ENCODE results near the gene ERC1.
A peak's percentile ranks its signal among the peaks of the same experiment; 100 is the strongest.
"Not testable (repeated sequence)": the region's sequence is repeated elsewhere in the genome, so short reads cannot be mapped to it uniquely, and the experiment has no call there.

The ERC1 gene

DNA sequence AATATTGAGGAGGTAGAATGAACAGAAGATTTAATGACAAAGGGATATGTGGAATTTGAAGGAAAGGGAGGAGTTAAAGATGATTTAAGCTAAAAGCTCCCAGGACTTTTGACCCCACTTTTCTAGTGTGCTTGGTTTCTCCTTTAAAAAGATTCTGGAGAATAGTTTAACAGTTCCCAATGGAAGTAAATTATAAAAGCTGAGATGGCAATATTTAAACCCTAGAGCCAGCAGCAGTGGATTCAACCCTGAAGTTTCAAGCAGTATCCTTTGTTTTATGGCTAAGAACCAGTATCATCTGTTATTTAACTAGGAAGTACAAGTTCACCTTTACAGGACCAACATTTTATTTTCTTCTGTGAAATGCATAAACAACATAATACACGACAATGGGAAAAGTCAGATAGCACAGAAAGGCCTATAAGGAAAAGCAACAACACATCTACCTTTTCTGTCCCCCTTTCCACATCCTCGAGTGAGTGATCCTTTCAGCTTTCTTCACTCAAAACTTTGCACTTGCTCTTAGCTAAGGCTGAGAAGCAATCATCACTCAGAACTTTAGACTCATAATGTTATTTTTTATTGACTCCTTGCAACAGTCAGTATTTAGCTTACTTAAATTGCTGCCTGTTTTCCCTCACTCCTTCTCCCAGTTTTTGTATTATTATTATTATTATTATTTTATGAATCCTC is 338.9 kb downstream of the ERC1 start:
- no peak for FAIRE-seq

DNA sequence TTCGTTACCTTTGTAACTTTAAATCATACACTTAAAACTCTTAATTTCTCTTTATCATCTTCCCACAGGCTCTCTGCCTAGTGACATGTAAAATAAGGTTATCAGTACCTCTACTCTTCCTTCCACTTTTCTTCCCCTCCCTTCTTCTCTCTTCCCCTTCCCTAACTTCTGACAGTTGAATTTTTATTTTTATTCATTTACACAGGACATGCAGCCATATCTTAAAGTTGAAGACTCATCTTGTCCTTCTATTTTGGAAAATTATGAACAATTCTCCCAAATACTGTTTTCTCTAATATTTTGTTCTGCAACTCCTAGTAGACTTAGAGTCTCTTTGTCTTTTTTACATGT is 339.4 kb downstream of the ERC1 start:
- FAIRE-seq, result no peak

DNA sequence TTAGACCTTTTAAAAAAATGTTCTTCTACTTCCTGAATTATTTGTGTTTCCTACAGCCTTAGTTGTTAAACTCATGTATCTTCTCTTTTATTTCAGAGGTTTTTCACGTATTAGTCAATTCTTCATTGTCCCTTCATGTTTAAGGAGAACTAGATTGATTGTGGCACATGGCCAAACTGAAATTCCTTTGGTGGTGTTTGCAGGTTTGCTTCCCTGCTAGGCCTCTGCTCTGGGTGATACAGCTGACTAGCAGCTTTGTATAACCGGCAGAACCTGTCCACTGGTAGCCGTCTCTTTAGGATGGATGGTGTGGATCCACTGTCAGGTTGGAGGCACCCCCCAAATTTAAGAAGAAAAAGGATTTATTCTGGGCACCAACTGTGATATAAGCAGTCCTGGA is 341.3 kb downstream of the ERC1 start:
- FAIRE-seq, result no peak

DNA sequence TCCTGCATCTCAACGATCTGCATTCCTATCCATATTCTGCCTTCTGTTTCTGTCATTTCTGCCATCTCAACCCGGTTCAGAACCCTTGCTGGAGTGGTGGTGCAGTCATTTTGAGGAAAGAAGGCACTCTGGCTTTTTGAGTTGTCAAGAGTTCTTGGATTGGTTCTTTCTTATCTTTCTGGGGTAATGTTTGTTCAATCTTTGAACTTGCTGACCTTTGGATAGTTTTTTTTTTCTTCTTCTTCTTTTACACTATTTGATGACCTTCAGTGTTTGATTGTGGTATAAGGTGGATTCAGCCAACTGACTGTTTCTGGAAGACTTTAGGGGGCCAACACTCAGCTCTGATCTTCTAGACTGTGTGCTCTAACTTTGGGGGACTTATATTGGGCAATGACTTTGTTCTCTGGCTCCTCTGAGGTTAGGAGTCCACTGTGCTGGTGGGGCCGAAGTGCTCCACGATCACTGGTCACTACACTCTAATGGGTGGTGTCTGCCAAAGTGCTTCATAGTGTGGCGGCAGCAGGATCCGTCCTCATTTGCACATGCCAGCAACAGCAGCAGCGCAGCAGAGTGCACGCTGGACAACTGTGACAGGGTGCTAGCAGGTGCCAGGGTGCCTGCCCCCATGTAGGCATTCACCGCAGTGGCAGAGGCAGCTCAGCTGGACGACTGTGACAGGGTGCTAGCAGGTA is 347.6 kb downstream of the ERC1 start:
- no peak for FAIRE-seq

DNA sequence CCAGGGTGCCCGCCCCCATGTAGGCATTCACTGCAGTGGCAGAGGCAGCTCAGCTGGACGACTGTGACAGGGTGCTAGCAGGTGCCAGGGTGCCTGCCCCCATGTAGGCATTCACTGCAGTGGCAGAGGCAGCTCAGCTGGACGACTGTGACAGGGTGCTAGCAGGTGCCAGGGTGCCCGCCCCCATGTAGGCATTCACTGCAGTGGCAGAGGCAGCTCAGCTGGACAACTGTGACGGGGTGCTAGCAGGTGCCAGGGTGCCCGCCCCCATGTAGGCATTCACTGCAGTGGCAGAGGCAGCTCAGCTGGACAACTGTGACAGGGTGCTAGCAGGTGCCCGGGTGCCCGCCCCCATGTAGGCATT is 348.1 kb downstream of the ERC1 start:
- FAIRE-seq, result not testable (repeated sequence)

DNA sequence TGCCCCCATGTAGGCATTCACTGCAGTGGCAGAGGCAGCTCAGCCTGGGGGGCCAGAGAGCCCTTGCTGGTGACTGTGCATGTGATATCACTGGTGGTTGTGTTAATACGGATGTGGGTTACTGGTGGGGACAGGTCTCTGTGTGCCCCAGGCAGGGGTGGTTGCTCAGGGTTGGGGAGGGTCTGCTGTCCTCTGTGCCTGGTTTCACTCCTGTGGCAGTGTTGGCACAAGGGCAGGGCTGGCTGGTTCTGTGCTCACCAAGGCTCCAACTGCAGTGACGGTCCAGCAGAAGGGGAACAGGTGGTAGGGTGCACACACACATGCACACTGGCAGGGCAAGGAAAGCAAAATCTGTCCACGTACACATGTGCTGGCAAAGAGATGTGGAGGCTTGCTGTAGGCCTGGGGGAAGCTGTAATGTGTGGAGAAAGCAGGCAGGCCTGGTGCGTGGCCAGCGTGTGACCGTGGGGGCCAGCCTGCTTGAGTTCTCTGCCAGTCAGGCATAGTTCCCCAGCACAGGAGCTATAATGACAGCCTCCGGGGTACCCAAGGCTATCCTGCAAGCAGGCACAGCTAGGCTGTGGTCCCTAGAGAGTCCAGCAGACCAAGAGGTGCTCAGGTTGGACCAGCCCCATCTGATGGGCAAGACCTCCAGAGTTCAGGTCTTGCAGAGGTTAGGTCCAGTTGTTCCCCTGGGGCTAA is 348.7 kb downstream of the ERC1 start:
- no peak for FAIRE-seq

DNA sequence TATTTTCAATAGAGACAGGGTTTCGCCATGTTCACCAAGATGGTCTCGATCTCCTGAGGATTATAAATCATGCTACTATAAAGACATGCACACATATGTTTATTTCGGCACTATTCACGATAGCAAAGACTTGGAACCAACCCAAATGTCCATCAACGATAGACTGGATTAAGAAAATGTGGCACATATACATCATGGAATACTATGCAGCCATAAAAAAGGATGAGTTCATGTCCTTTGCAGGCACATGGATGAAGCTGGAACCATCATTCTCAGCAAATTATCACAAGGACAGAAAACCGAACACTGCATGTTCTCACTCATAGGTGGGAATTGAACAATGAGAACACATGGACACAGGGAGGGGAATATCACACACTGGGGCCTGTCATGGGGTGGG is 350.2 kb downstream of the ERC1 start:
- FAIRE-seq, result not testable (repeated sequence)

DNA sequence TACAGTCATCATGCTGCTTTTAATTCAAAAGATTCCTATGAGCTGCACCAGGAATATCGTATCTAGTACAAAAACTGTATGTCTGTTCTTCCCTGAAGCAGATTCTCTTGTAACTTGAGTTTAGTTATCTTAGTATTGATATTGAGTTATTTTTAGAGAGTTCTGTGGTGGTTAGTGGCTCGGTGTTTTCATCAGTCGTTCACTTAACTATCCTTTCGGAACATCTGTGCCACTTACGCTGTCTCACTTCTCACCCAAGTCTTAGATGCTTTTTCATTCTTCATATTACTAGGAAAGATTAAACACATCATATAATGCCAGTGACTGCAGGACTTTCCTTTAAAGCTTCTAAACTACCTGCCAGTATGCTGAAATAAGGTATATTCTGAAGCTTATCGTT is 352.4 kb downstream of the ERC1 start:
- FAIRE-seq, result no peak

DNA sequence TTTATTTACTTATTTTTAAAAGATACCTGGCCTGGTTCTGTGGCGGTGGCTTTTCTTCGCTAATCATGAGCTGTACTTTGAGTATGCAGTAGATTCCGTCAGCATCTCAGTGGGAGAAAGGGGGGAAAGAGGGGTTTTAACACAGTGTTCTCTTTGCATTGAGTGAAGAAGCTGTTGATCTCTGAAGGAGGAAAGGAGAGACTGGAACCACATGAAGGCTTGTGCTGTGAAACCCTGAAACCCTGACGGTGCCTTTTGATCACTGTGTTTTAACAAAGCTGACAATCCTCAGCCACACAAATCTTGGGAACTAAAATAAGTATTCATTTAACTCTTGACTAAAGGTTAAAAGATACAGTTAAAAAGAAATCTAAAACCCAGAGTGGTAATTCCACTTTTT is 353.2 kb downstream of the ERC1 start:
- FAIRE-seq, result no peak

DNA sequence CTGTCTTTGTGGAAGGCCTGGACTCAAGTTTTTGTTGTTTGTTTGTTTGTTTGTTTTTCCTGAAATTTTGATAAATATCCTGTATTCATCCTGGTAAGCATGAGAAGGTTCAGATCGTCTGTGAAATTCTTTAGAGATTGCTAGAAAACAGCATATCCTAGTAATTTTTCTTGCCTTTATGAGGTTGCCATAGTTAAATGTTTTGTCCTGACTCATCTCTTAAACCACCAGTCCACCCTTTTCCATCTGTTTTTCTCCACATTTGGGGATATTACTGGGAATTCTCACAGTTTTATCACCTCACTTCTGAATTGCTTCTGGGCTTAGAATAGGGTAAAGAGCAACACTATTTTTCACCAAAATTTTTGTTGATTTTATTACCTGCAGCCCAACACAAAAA is 355.1 kb downstream of the ERC1 start:
- no peak for FAIRE-seq

DNA sequence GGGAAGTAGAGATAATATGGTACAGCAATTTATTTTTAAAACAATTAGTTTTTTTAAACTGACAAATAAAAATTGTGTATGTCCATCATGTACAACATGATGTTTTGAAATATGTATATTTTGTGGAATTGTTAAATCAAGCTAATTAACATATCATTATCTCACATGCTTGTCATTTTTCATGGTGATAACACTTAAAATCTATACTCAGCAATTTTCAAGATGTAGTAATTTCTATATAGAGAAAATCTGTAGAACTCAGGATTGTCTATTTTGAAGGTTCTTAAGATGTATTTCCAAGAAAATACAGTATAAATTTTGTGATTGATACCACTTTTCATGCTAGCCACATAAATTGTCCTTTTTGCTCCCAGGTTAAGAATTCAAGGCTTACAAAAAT is 356.3 kb downstream of the ERC1 start:
- no peak for FAIRE-seq

DNA sequence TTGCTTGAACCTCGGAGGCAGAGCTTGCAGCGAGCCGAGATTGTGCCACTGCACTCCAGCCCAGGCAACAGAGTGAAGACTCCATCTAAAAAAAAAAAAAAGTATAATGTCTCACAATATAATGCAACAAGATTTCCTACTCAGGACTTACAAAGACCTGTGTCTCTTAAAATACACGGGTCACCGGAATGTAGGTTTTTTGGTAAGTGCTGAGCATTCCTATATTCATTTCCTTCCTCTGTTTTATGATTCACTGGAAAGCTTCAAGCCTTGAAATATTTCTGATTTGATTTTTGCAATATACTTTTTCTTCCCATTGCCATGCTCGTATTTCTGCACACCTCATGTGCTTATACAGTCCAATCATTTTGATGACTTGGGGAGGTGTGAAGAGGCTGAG is 357.6 kb downstream of the ERC1 start:
- FAIRE-seq, result no peak

DNA sequence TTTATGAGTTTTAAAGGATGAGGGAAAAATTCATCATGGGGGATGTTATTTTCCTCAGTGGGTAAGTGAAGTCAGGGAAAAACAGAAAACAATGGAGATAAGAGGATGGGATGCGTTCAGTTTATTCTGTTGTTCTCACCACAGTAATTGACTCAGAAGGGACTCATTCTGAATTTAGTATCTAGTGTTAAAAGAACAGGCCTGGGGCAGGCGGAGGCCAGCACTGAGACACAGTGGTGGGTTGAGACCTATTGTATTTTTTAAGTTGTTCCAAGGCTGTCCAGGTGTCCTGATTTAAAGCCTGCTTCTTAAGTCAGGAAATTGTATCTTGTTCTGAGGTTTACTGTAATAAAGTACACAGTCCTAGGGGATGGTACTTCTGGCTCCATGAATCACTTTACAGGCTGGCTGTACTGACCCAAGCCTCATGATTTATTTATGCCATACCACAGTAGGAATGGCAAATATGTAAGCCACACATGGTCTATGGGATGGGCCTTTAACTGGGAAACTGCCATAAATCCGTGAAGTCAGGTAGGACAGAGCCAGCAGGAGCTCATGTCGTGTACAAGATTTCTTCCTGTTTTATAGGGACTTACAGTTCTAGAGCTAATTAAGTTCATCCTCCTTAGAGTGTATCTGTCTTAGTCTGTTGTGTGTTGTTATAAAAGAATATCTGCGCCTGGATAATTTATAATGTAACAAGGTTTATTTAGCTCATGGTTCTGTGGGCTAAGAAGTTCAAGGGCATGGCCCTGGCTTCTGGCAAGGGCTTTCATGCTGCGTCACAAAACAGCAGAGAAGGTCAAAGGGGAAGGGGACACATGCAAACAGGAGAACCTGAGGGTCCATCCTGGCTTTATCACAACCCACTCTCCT is 359.3 kb downstream of the ERC1 start:
- no peak for FAIRE-seq

DNA sequence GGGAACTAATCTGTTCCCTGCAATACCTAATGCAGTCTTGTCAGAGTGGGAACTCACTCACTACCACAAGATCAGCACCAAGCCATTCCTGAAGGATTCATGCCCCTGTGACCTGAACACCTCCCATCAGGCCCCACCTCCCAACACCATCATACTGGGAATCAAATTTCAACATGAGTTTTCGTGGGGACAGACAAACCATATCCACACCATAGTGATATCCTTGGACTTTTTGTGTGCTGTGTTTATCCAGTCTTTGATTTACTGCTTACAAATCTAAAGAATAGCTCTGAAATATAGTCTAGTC is 359.9 kb downstream of the ERC1 start:
- FAIRE-seq, result no peak

DNA sequence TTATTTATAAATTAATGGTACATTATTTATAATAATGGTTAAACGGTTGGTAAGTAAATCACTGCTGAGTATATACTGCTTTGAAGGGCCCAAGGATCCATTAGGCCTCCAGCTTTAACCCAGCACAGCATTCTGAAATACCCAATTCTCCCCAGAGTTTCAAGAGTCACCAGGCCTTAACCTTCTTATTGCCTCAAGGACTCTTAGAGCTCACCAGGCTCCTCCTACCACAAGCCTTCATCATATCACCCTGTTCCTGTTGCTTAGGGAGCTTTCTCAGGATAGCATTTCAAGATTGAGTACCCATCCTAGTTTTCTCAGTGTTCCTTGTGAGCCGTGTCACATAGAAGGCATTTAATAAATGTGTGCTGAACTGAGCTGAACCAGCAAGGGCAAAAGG is 360.9 kb downstream of the ERC1 start:
- FAIRE-seq, result no peak

DNA sequence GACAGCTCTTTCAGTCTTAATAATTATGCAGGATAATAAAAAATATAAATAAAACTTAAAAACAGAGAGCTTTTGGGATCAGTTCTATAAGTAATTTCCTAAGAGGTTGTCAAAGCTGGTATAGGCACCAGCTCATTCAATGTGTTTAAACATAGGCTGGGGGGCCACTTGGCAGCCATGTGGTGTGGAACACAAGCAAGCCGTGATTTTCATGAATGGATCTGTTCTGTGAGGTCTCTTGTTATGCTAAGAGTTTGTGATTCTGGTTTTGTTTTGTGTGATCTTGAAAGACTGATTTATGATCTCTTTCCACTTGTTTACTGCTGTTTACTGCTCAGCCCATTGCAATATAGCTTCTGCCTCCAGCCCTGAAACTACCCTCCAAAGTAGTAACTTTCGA is 362.4 kb downstream of the ERC1 start:
- no peak for FAIRE-seq

DNA sequence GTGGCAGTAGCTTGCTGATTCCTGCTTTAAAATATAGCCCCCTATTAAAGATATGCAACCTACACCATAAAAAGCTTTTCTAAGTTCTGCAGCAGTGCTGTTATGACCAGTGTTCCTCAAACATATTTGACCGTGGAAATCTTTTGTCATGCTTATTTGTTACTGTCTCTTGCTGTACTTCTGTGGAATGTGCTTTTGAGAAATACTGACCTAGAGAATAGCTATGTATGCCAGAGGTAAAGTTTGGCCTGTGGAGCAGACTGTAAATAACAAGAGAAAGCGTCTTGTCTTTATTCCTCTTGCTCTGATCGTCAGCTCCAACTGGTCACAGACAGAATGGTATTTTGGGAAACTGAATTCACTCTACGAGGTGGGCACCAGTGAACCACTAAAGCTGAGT is 364.4 kb downstream of the ERC1 start:
- no peak for FAIRE-seq

DNA sequence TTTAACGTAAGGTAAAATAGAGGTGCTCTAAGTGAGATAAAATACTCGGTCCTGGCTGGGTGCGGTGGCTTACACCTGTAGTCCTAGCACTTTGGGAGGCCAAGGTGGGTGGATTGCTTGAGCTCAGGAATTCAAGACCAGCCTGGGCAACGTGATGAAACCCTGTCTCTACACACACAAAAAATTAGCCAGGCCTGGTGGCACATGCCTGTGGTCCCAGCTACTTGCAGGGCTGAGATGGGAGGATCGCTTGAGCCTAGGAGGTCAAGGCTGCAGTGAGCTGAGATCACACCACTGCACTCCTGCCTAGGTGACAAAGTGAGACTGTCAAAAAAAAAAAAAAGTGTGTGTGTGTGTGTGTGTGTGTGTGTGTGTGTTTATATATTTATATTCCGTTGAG is 364.8 kb downstream of the ERC1 start:
- FAIRE-seq, result not testable (repeated sequence)

DNA sequence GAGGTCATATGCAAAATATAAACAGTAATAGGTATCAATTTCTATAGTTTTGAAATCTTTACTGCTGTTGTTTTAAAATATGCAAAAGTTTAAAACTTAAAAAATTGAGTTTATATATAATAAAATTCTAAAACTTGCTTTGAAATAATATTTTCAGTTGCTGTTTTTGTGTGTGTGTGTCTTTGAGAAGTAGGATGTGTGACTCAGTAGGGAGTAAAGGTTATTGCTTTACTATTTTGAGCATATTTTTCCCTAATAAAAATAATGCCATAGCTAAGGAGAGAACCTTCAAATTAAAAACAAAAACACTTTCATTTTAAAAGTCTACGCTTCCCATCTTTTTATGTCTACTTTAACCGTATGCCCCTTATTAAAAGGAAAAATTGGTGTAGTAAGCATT is 365.3 kb downstream of the ERC1 start:
- FAIRE-seq, result peak; percentile 59

DNA sequence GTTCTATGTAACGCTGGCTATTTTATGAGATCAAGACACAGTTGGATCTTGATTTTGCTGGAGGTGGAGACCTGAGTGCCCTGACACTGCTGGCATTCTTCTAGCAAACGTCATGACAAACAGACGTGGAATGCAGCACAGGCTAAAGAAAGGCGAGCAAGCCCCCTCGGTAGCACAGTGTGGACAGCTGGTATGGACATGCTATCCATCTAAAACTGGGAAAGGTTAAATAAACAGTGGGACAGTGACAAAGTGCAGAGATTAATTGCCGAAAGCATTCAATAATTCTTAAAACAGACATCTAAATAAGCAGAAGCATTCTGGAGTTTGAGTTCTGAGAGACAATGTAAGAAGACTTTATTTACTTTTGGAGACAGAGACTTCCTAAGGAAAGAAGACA is 366.1 kb downstream of the ERC1 start:
- FAIRE-seq, result no peak

DNA sequence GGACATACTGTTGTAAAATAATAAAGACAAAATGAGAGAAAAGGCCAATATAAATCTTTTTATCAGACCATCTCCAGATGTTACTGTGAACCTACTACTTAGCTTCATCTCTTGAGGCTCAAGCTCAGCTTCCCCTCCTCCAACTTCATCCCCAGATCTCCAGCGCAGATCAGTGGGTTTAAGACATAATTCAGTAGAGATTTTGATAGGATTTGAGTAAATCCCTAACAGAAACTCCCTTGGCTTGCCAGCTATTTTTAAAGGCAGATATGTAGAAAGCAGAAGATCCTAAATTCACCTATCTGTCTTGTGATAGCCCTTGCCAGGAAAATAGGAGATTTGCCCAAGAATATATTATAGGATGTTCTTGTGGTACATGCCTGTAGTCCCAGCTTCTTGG is 366.7 kb downstream of the ERC1 start:
- no peak for FAIRE-seq

DNA sequence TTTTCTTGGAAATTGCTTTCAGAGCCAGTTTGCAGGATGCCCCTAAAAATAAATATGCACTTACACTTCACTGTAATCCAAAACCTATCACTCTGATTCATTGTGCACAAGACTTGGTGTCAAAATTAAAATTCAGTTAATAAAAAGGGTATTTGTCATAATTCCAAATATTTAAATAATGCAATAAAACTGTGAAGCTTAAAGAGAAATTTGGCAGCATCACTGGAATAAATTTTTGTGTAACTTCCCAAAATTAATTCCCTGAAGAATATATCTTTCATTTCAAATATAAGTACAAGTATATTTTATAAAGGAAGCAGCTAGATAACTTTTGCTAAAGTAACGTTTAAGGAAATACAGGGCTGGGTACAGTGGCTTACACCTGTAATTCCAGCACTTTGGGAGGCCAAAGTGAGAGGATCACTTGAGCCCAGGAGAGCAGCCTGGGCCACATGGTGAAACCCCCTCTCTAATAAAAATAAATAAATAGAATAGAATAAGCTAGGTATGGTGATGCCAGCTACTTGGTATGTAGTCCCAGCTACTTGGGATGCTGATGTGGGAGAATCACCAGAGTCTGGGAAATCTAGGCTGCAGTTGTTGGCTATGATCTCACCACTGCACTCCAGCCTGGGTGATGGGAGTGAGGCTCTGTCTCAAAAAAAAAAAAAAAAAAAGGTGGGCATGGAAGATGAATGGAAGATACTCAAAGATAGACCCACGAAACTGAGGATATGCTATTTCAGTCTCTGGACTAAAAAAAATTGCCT is 369.6 kb downstream of the ERC1 start:
- FAIRE-seq, result no peak

DNA sequence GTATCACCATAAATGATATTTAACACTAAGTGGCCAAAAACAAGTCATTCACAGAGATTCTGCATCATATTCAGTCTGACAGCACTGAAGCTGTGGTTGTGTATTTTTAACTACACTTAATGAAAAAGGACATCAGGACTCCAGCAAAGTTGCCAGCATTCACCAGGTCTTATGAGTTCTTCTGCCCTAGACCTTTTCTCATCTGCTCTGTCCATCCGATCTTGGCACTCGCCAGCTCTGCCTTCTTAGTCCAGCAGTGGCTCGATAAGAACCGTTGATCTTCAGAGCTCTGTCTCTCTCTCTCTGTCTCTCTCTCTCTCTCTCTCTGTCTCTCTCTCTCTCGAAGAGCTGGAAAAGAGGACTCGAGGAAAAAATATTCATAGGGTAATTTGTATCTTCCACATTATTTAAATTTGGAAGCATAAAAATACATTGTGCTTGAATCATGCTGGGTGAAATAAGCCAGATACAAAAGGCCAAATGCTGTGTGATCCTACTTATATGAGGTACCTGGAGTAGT is 371.2 kb downstream of the ERC1 start:
- no peak for FAIRE-seq

Data from endometrium (tissue), 2 donors.